Measurements from ENCODE around the gene IFT20. TPM values are rescaled to one million over a fixed set of nuclear protein-coding genes. Genes with fewer than 3 reads are reported as not detected.

IFT20 gene
- total and polyA plus RNA-seq, 9 of the 15 experiments (the other 6 are each of a cell fraction or from before 2014, with no cell fraction given): 11.2 to 38.6 (median 20.1) TPM

GRCh38 chr17:28357061-28357900 is 22.0 kb upstream of the IFT20 start, which contains the start of gene POLDIP2 (continued):
- no peak for TF ChIP-seq E4F1 (CRISPR knock-in tag; IDR thresholded peaks at IDR 0.05; ENCODE audit: borderline replicate concordance)
- no peak for TF ChIP-seq CREBBP (IDR thresholded peaks at IDR 0.05; ENCODE audit: low read depth, low read length)
- TF ChIP-seq HCFC1 (IDR thresholded peaks at IDR 0.05; ENCODE audit: low read depth, low read length): peak; percentile 86
- TF ChIP-seq SRSF9 (IDR thresholded peaks at IDR 0.05; ENCODE audit: borderline replicate concordance, low read depth, low read length): no peak
- TF ChIP-seq MAZ (CRISPR knock-in tag; conservative IDR thresholded peaks at IDR 0.05 in 1 of 2, IDR thresholded peaks at IDR 0.05 in 1 of 2): peak; percentile 71 to 80; a peak in 3 of 4 replicates
- TF ChIP-seq ELK1 (CRISPR knock-in tag; IDR thresholded peaks at IDR 0.05): no peak
- TF ChIP-seq POLR2AphosphoS2 (IDR thresholded peaks at IDR 0.05; ENCODE audit: low read length): no peak
- TF ChIP-seq C11orf30 (IDR thresholded peaks at IDR 0.05; ENCODE audit: low read depth): peak; percentile 100
- TF ChIP-seq NFE2 (IDR thresholded peaks at IDR 0.05; ENCODE audit: low read depth): no peak
- TF ChIP-seq SP1 (CRISPR knock-in tag; IDR thresholded peaks at IDR 0.05): peak; percentile 59; the same call in 1 of the 2 replicates
- TF ChIP-seq ZNF586 (CRISPR knock-in tag; conservative IDR thresholded peaks at IDR 0.05): no peak
- no peak for TF ChIP-seq SNIP1 (IDR thresholded peaks at IDR 0.05; ENCODE audit: low read depth)
- TF ChIP-seq ZNF253 (CRISPR knock-in tag; conservative IDR thresholded peaks at IDR 0.05): no peak
- TF ChIP-seq POLR2AphosphoS5 (IDR thresholded peaks at IDR 0.05; ENCODE audit: control insufficient read depth, insufficient read depth, low read depth, low read length): peak; percentile 78
- no peak for TF ChIP-seq E2F5 (CRISPR knock-in tag; IDR thresholded peaks at IDR 0.05)
- no peak for TF ChIP-seq ESRRB (CRISPR knock-in tag; IDR thresholded peaks at IDR 0.05; ENCODE audit: borderline replicate concordance)
- TF ChIP-seq ZNF3 (CRISPR knock-in tag; IDR thresholded peaks at IDR 0.05): no peak
- TF ChIP-seq RCOR1 (IDR thresholded peaks at IDR 0.05; ENCODE audit: borderline replicate concordance in 1 of 2, low read depth in 2 of 2, low read length in 2 of 2): peak in 1 of 2 experiments; percentile 25; a peak in 1 of 4 replicates
- TF ChIP-seq KDM5B (IDR thresholded peaks at IDR 0.05; ENCODE audit: insufficient replicate concordance, low read depth, low read length): peak; percentile 87
- no peak for TF ChIP-seq PRPF4 (IDR thresholded peaks at IDR 0.05; ENCODE audit: insufficient read depth, low read depth, low read length, poor library complexity, severe bottlenecking)
- TF ChIP-seq ZBTB26 (CRISPR knock-in tag; IDR thresholded peaks at IDR 0.05): no peak
- TF ChIP-seq ZC3H11A (IDR thresholded peaks at IDR 0.05; ENCODE audit: low read depth, low read length): no peak

All from K562 (cell line).